Cardiac fibroblast (primary cell): Measurements from ENCODE around the gene ARRDC3.
A peak's percentile ranks its signal among the peaks of the same experiment; 100 is the strongest.

Source experiments
- DNase-seq, 2 donors: peaks; one replicate each; pipeline versions ENCODE4 v3.0.0 to v3.0.0-alpha.2; 2010; ENCODE audit warnings: low read depth in 2 of 2
- H3K4me3 ChIP-seq, 2 donors: replicated peaks in 1 of 2; 1 replicate in 1 of 2; 2 replicates in 1 of 2; pipeline ENCODE4 v1.5.1; 2011; ENCODE audit warnings: low read depth in 2 of 2, low read length in 2 of 2, mild to moderate bottlenecking in 2 of 2, moderate library complexity in 1 of 2
- CTCF ChIP-seq: IDR thresholded peaks from one replicate; pipeline ENCODE4 v1.5.1; 2011; ENCODE audit warnings: low read depth, mild to moderate bottlenecking, low read length, inconsistent platforms

The ARRDC3 gene

GRCh38 chr5:91419136-91419535, 36.0 kb upstream of the ARRDC3 start:
- no peak for TF ChIP-seq CTCF
- no peak for DNase-seq
- H3K4me3 ChIP-seq = no peak overlapping the region

- H3K4me3 ChIP-seq = no peak overlapping the region
- TF ChIP-seq CTCF = no peak
- DNase-seq = no peak
Observed at GRCh38 chr5:91418158-91418557, 35.0 kb upstream of the ARRDC3 start.

DNA sequence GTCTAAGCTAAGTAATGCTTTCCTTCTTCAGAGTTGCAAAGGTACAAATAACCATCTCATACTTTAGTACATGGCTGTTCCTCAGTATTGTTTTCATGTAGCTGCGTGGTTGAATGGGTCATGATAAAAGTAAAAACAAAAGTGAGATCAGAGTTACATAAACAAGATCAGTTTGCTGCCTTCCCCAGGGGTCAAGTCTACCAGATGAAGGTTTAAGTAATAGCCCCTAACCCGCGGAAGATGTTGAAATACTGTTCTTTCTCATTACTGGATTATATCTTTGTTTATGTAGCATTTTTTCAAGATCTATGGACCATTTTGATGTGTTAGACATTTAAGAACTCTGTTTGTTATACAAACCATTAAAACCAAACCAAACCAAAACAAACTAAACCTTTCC, 34.1 kb upstream of the ARRDC3 start:
- no peak for TF ChIP-seq CTCF
- DNase-seq = peak; percentile 6 to 28
- H3K4me3 ChIP-seq = no peak overlapping the region

- no peak overlapping the region for H3K4me3 ChIP-seq
- no peak for DNase-seq
- no peak for TF ChIP-seq CTCF
Observed at GRCh38 chr5:91416491-91416890, 33.4 kb upstream of the ARRDC3 start.

DNA sequence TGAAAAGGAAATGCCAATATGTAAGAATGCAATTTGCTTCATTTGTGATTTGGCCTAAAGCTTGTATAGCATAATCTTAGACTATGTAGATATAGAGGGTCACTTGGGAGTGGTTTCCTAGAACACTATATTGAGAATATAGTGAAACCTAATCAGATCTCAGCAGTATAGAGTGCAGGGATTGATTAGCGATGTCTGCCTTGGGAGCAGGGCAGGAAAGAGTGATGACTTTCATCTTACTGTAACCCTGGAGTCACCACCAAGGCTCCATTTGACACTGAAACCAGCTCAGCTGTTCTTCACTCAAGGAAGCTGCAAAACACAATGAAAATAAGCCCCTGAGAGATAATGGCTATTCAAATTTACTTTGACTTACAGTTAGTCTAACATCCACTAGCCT, 26.2 kb upstream of the ARRDC3 start:
- H3K4me3 ChIP-seq = no peak overlapping the region
- no peak for TF ChIP-seq CTCF
- no peak for DNase-seq

- no peak for TF ChIP-seq CTCF
- peak in 1 of 2 donors; percentile 13 for DNase-seq
- no peak overlapping the region for H3K4me3 ChIP-seq
Observed at GRCh38 chr5:91408710-91409109, 25.6 kb upstream of the ARRDC3 start.

DNA sequence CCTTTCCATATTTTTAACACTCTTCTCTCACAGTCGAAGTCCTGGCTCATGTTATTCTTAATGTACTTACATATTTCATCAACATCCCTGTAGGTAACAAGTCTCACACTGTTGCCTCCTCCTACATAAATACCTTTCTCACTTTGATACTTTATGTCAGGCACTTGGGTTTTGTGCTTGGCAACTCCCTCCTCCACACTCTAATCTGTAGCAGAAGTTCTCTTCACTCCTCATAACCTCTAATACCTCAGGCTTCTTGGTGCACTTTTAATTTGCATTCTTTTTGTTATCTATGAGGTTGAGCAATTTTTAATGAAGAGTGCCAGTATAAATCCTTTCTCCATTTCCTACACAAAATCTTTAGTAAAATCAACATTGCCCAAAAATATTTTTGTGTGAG, 24.1 kb upstream of the ARRDC3 start:
- DNase-seq = no peak
- TF ChIP-seq CTCF = no peak
- no peak overlapping the region for H3K4me3 ChIP-seq
